AG09319 (cell line): ENCODE measurements around the gene RPUSD1.

Experiments used
- DNase-seq: peaks from one replicate; pipeline ENCODE4 v3.0.0-alpha.2; 2010; ENCODE audit warnings: low read depth; ENCODE audit errors: extremely low read depth
- CTCF ChIP-seq: IDR thresholded peaks from 2 replicates; pipeline ENCODE4 v1.5.1; 2011; ENCODE audit warnings: low read depth, mild to moderate bottlenecking, inconsistent platforms, low read length, moderate library complexity

RPUSD1 gene

GRCh38 chr16:805474-805873, 17.3 kb upstream of the RPUSD1 start:
- no peak for DNase-seq
- TF ChIP-seq CTCF, result no peak

GRCh38 chr16:804193-805048, 16.2 kb upstream of the RPUSD1 start:
- DNase-seq, result no peak
- TF ChIP-seq CTCF, result no peak

GRCh38 chr16:803754-804080, 15.5 kb upstream of the RPUSD1 start:
- DNase-seq, result no peak
- no peak for TF ChIP-seq CTCF

DNA sequence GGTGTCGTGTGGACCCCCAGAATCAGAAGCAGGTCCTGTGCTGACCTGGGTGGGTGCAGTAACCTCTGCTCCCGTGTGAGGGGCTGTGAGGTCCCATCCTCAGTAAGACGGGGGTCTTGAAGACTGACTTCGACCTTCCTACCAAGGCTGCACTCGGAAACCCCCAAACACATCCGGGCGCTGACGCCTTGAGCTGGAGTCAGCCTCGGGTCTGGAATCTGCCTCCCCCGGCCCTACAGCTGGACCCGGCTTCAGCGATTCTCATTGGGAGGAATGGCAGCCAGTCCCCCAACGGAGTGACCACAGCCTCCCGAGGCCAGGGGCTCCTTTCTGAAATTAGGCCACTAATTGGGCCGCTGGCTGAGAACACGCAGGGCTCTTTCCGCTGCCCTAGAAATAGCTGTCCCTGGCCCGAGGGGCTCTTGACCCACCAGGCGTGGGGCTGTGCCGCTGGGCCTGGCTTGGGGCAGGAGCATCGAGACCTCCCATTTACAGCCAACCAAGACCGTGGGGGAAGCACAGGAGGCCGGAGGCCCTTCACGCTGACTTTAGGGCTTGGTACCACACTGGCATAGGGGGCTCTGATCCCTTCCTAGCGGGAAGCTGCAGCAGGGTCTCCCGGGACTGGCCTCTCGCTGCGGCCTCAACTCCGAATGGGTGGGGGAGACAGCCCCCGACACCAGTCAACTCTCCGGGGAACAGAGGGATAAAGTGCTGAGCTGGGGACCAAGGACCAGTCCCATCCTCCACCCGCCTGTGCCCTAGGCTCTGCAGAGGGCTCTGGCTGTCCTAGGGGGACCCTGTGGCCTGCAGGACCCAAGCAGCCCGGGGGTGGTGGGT, 15.0 kb upstream of the RPUSD1 start:
- no peak for DNase-seq
- no peak for TF ChIP-seq CTCF

GRCh38 chr16:802461-802860, 14.3 kb upstream of the RPUSD1 start:
- no peak for TF ChIP-seq CTCF
- no peak for DNase-seq

DNA sequence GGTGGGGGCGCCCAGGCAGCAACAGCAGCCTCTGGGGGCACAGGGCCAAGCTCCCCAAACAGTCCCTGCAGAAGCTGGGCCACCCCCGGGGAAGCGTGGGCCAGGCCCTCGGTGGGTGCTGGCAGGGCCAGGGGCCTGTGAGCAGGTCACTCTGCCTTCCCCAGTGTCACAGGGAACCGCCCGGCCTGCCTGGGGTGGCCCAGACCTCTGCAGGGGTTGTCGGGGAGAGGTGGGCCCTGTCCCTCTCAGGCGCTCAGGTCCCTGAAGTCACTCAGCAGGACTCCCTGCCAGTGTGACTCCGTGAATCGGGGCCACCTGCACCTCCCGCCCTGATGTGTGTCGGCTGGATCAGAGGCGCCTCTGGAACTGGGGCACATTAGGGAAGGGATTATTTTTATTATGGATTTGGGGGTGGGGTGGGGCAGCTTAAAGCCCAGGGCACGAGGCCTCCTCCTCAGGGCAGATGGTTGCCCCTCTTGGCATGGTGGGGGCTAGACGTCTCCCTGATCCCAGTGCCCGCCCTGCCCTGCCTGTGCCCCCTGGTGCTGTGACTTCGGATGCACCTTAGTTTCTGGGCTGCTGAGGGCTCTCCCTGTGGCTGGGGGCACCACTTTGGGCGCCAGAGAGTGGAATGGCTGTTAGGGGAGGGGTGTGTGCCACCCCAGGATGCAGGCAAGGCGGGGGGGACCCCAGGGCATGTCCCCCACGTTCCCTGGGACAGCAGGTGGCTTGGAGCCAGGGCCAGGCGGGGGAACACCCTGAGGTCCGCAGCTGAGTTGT, 13.6 kb upstream of the RPUSD1 start:
- TF ChIP-seq CTCF, result no peak
- DNase-seq, result no peak
